ENCODE measurements around the gene BAZ2B. TPM values are rescaled to one million over a fixed set of nuclear protein-coding genes. Genes with fewer than 3 reads are reported as not detected.

The BAZ2B gene
- total RNA-seq, 1 donor from 2014 or later = 32.4 TPM

GRCh38 chr2:159281002-159281401 lies 335.3 kb downstream of the BAZ2B start:
- Histone ChIP-seq H3K4me1 (peaks cover 14% of the 10 kb centered on the region), H3K27me3 (ENCODE audit: low read depth) (no peaks in the 10 kb centered on the region), H3K9me3 (replicated peaks) (no peaks in the 10 kb centered on the region), H3K27ac (replicated peaks) (no peak overlapping the region), H3K36me3 (peaks cover 29% of the 10 kb centered on the region), H3K4me3 (no peak overlapping the region)
- no peak for DNase-seq
- intact Hi-C loops (cut with micrococcal nuclease) = no loop called here
- TF ChIP-seq CTCF (IDR thresholded peaks at IDR 0.05; ENCODE audit: borderline replicate concordance) = no peak

- peaks cover 1% of the 10 kb centered on the region for H3K4me1 ChIP-seq
- no peaks in the 10 kb centered on the region for H3K9me3 ChIP-seq (replicated peaks)
- peaks cover 31% of the 10 kb centered on the region for H3K36me3 ChIP-seq
- H3K27ac ChIP-seq (replicated peaks) = no peak overlapping the region
- no peak for DNase-seq
- intact Hi-C loops (cut with micrococcal nuclease) = no loop called here
- H3K27me3 ChIP-seq (ENCODE audit: low read depth) = no peaks in the 10 kb centered on the region
- no peak overlapping the region for H3K4me3 ChIP-seq
- no peak for TF ChIP-seq CTCF (IDR thresholded peaks at IDR 0.05; ENCODE audit: borderline replicate concordance)
These were observed 336.6 kb downstream of the BAZ2B start for GRCh38 chr2:159279700-159280099.

GRCh38 chr2:159275111-159275510 lies 341.2 kb downstream of the BAZ2B start:
- Histone ChIP-seq H3K9me3 (replicated peaks) (peaks cover 3% of the 10 kb centered on the region), H3K27me3 (ENCODE audit: low read depth) (no peaks in the 10 kb centered on the region), H3K27ac (replicated peaks) (no peak overlapping the region), H3K4me3 (no peak overlapping the region), H3K4me1 (no peaks in the 10 kb centered on the region), H3K36me3 (peaks cover 45% of the 10 kb centered on the region)
- intact Hi-C loops (cut with micrococcal nuclease) = no loop called here
- TF ChIP-seq CTCF (IDR thresholded peaks at IDR 0.05; ENCODE audit: borderline replicate concordance) = no peak
- no peak for DNase-seq

DNA sequence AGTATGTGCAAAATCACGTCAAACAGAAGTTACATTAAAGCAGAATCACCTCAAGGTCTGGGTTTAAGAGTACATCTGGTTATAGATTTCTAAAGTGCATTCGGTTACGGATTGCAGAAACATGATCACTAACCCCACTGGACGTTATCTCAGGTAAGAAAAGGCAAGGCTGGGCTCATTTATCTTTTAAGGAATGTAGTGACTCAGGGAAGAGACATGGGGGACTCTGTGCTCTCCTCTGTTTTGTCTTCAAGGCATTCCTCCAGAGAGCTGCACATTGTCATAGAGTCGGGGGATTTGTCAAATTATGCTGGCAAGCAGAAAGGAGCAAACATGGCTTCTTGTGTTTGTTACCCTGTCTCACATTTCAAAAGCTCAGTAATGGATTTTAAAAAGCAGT lies 344.2 kb downstream of the BAZ2B start:
- intact Hi-C loops (cut with micrococcal nuclease) = no loop called here
- no peak for DNase-seq
- H3K9me3 ChIP-seq (replicated peaks) = peaks cover 3% of the 10 kb centered on the region
- H3K27ac ChIP-seq (replicated peaks) = no peak overlapping the region
- no peak overlapping the region for H3K4me3 ChIP-seq
- H3K36me3 ChIP-seq = peaks cover 38% of the 10 kb centered on the region
- no peak for TF ChIP-seq CTCF (IDR thresholded peaks at IDR 0.05; ENCODE audit: borderline replicate concordance)
- H3K4me1 ChIP-seq = peaks cover 17% of the 10 kb centered on the region
- no peaks in the 10 kb centered on the region for H3K27me3 ChIP-seq (ENCODE audit: low read depth)

DNA sequence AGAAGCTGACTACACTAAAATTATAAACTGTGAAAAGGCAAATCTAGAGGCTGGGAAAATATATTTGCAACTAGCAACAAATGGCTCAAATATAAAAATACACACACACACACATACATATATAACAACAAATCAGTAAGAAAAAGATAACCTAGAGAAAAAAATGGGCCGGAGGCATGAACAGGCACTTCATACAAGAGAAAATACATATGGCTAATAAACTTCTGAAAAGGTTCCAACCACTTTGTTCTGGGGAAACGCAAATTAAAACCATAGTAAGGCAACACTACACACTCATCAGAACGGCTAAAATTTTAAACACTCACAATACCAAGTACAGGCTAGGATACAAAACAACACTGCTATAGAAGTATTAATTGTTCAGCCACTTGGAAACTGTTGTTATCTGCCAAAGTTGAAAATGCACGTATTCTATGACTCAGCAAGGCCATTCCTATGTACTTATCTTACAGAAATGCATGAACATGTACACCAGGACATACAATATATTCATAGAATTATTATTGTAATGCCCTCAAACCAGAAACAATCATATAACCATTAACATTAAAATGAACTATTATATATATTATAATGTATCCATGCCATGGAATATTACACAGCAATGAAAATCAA lies 345.5 kb downstream of the BAZ2B start:
- Histone ChIP-seq H3K27me3 (ENCODE audit: low read depth) (no peaks in the 10 kb centered on the region), H3K4me3 (no peak overlapping the region), H3K4me1 (peaks cover 17% of the 10 kb centered on the region), H3K9me3 (replicated peaks) (peaks cover 3% of the 10 kb centered on the region), H3K36me3 (peaks cover 38% of the 10 kb centered on the region), H3K27ac (replicated peaks) (no peak overlapping the region)
- no peak for DNase-seq
- intact Hi-C loops (cut with micrococcal nuclease) = no loop called here
- TF ChIP-seq CTCF (IDR thresholded peaks at IDR 0.05; ENCODE audit: borderline replicate concordance) = no peak

Other genes with a start within 250 kb of the BAZ2B start
- gene MARCHF7, start 96.0 kb upstream of the BAZ2B start, total RNA-seq = 75.1 TPM
- 17.2 TPM for gene CD302, start 181.7 kb upstream of the BAZ2B start, total RNA-seq

Data from left ventricle myocardium inferior (tissue), 1 donor.